ENCODE data around the gene CRHR1. TPM values are rescaled to one million over a fixed set of nuclear protein-coding genes. Genes with fewer than 3 reads are reported as not detected.

Gene CRHR1
- polyA plus RNA-seq, 4 donors, result 0.21 to 0.67 (median 0.59) TPM; not detected in 1

- DNase-seq (ENCODE audit: low read depth in 4 of 4, low spot score in 2 of 4), result no peak
Measured at GRCh38 chr17:45757431-45758218, 26.5 kb upstream of the CRHR1 start.

GRCh38 chr17:45758544-45758943 is 25.6 kb upstream of the CRHR1 start:
- DNase-seq (ENCODE audit: low read depth in 4 of 4, low spot score in 2 of 4), result no peak

GRCh38 chr17:45759761-45760160 is 24.4 kb upstream of the CRHR1 start:
- no peak for DNase-seq (ENCODE audit: low read depth in 4 of 4, low spot score in 2 of 4)

GRCh38 chr17:45761957-45762565 is 22.1 kb upstream of the CRHR1 start:
- DNase-seq (ENCODE audit: low read depth in 4 of 4, low spot score in 2 of 4), result no peak

GRCh38 chr17:45763182-45763581 is 20.9 kb upstream of the CRHR1 start:
- DNase-seq (ENCODE audit: low read depth in 4 of 4, low spot score in 2 of 4), result no peak

GRCh38 chr17:45764479-45764878 is 19.6 kb upstream of the CRHR1 start:
- DNase-seq (ENCODE audit: low read depth in 4 of 4, low spot score in 2 of 4), result no peak

- DNase-seq (ENCODE audit: low read depth in 4 of 4, low spot score in 2 of 4), result no peak
Measured at GRCh38 chr17:45768000-45768399, 16.1 kb upstream of the CRHR1 start.

GRCh38 chr17:45770632-45771270 is 13.4 kb upstream of the CRHR1 start:
- no peak for DNase-seq (ENCODE audit: low read depth in 4 of 4, low spot score in 2 of 4)

- no peak for DNase-seq (ENCODE audit: low read depth in 4 of 4, low spot score in 2 of 4)
Measured at GRCh38 chr17:45771271-45771959, 12.7 kb upstream of the CRHR1 start.

- DNase-seq (ENCODE audit: low read depth in 4 of 4, low spot score in 2 of 4), result no peak
Measured at GRCh38 chr17:45775148-45775547, 9.0 kb upstream of the CRHR1 start.

- no peak for DNase-seq (ENCODE audit: low read depth in 4 of 4, low spot score in 2 of 4)
Measured at GRCh38 chr17:45775576-45776011, 8.5 kb upstream of the CRHR1 start.

- no peak for DNase-seq (ENCODE audit: low read depth in 4 of 4, low spot score in 2 of 4)
Measured at GRCh38 chr17:45776896-45777295, 7.2 kb upstream of the CRHR1 start.

- no peak for DNase-seq (ENCODE audit: low read depth in 4 of 4, low spot score in 2 of 4)
Measured at GRCh38 chr17:45777388-45777787, 6.7 kb upstream of the CRHR1 start.

GRCh38 chr17:45780921-45781320 is 3.2 kb upstream of the CRHR1 start:
- DNase-seq (ENCODE audit: low read depth in 4 of 4, low spot score in 2 of 4), result no peak

- no peak for DNase-seq (ENCODE audit: low read depth in 4 of 4, low spot score in 2 of 4)
Measured at GRCh38 chr17:45782889-45783592, 1.1 kb upstream of the CRHR1 start.

- DNase-seq (ENCODE audit: low read depth in 4 of 4, low spot score in 2 of 4), result no peak
Measured at GRCh38 chr17:45783593-45784292, 377 bp upstream of the CRHR1 start.

- no peak for DNase-seq (ENCODE audit: low read depth in 4 of 4, low spot score in 2 of 4)
Measured at GRCh38 chr17:45784741-45785479, 790 bp downstream of the CRHR1 start.

GRCh38 chr17:45785480-45786193 is 1.5 kb downstream of the CRHR1 start:
- no peak for DNase-seq (ENCODE audit: low read depth in 4 of 4, low spot score in 2 of 4)

GRCh38 chr17:45786349-45786748 is 2.2 kb downstream of the CRHR1 start:
- DNase-seq (ENCODE audit: low read depth in 4 of 4, low spot score in 2 of 4), result no peak

Data from left renal cortex interstitium (tissue), 4 donors.